ENCODE data around the gene HAPLN2. TPM values are rescaled to one million over a fixed set of nuclear protein-coding genes. Genes with fewer than 3 reads are reported as not detected.
"Not testable (repeated sequence)": the region's sequence is repeated elsewhere in the genome, so short reads cannot be mapped to it uniquely, and the experiment has no call there.

The HAPLN2 gene
- total RNA-seq, 2 donors from 2014 or later: not detected

GRCh38 chr1:156586323-156586722 is 32.9 kb upstream of the HAPLN2 start:
- H3K4me1 Mint-ChIP-seq (ENCODE audit: low read depth in 2 of 2): peaks cover 5 to 9% of the 10 kb centered on the region in 2 donors
- no peaks in the 10 kb centered on the region for H3K27me3 Mint-ChIP-seq
- H3K4me3 Mint-ChIP-seq: no peak overlapping the region

DNA sequence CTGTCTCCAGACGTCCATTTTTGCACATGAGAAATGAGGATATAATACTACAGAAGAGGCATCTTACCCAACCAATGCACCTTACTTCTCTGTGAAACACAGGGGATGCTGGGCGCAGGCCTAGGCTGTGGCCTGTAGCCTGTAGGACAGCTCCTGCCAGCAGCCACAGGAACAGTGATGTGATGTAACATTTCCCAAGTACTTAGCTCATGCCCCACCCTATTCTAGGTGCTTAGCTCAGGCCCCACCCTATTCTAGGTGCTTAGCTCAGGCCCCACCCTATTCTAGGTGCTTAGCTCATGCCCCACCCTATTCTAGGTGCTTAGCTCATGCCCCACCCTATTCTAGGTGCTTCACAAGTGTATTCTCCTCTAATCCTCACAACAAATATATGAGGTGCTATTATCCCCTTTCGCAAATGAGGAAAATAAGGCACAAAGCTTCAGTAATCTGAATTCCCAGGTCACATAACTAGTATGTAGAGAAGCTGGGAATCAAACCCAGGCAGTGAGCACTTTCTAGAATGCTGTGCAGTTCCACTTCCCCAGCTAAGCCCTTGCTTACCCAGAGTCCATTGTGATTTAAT is 32.2 kb upstream of the HAPLN2 start:
- peaks cover 5 to 9% of the 10 kb centered on the region in 2 donors for H3K4me1 Mint-ChIP-seq (ENCODE audit: low read depth in 2 of 2)
- H3K27ac Mint-ChIP-seq: no peak overlapping the region
- no peaks in the 10 kb centered on the region for H3K36me3 Mint-ChIP-seq
- no peak for ATAC-seq
- H3K27me3 Mint-ChIP-seq: no peaks in the 10 kb centered on the region
- H3K4me3 Mint-ChIP-seq: no peak overlapping the region
- no peaks in the 10 kb centered on the region for H3K9me3 Mint-ChIP-seq
- DNase-seq (ENCODE audit: low spot score): no peak

More at GRCh38 chr1:156586323-156586722, 32.9 kb upstream of the HAPLN2 start:
- Mint-ChIP-seq H3K36me3 (no peaks in the 10 kb centered on the region), H3K27ac (no peak overlapping the region), H3K9me3 (no peaks in the 10 kb centered on the region)
- DNase-seq (ENCODE audit: low spot score) (no peak), ATAC-seq (no peak)

DNA sequence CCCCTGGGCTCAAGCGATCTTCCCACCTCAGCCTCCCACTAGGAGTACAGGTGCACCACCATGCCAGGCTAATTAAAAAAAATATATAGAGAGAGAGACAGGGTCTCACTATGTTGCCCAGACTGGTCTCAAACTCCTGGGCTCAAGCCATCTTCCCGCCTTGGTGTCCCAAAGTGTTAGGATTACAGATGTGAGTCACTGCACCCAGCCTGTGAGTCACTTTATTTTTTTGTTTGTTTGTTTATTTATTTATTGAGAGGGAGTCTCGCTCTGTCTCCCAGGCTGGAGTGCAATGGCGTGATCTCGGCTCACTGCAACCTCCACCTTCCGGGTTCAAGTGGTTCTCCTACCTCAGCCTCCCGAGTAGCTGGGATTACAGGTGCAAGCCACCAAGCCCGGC is 31.3 kb upstream of the HAPLN2 start:
- H3K36me3 Mint-ChIP-seq; ATAC-seq; H3K9me3 Mint-ChIP-seq; H3K27ac Mint-ChIP-seq; H3K27me3 Mint-ChIP-seq; H3K4me3 Mint-ChIP-seq; DNase-seq (ENCODE audit: low spot score): not testable (repeated sequence)
- peaks cover 9 to 15% of the 10 kb centered on the region in 2 donors for H3K4me1 Mint-ChIP-seq (ENCODE audit: low read depth in 2 of 2)

GRCh38 chr1:156589546-156589945 is 29.7 kb upstream of the HAPLN2 start:
- DNase-seq (ENCODE audit: low spot score) (no peak), ATAC-seq (no peak)
- Mint-ChIP-seq H3K4me1 (ENCODE audit: low read depth in 2 of 2) (peaks cover 9 to 12% of the 10 kb centered on the region in 2 donors), H3K36me3 (no peaks in the 10 kb centered on the region), H3K27ac (no peak overlapping the region), H3K27me3 (no peaks in the 10 kb centered on the region), H3K9me3 (no peaks in the 10 kb centered on the region), H3K4me3 (no peak overlapping the region)

- Mint-ChIP-seq H3K4me1 (ENCODE audit: low read depth in 2 of 2) (peaks cover 14 to 20% of the 10 kb centered on the region in 2 donors), H3K4me3 (peak overlapping the region; percentile 75), H3K9me3 (no peaks in the 10 kb centered on the region), H3K36me3 (peaks cover 8% of the 10 kb centered on the region), H3K27ac (peak overlapping the region; percentile 61 to 86), H3K27me3 (no peaks in the 10 kb centered on the region)
- ATAC-seq (no peak), DNase-seq (ENCODE audit: low spot score) (no peak)
Measured at GRCh38 chr1:156590326-156591180, 28.7 kb upstream of the HAPLN2 start.

DNA sequence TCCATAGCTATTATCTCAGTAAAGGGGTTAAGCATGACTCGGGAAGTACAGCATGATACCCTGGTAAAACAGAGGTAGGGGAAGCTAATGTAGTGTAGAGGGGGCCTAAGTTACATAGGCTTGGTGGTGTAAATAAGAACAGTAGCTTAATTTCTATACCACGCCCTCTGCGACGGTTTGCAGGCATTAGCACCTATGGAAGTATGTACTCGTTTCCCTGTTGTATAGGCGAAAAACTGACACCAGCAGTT is 28.1 kb upstream of the HAPLN2 start:
- peaks cover 14 to 22% of the 10 kb centered on the region in 2 donors for H3K4me1 Mint-ChIP-seq (ENCODE audit: low read depth in 2 of 2)
- peak overlapping the region; percentile 75 for H3K4me3 Mint-ChIP-seq
- DNase-seq (ENCODE audit: low spot score): no peak
- no peaks in the 10 kb centered on the region for H3K27me3 Mint-ChIP-seq
- H3K36me3 Mint-ChIP-seq: peaks cover 10% of the 10 kb centered on the region
- peak overlapping the region; percentile 61 to 86 for H3K27ac Mint-ChIP-seq
- ATAC-seq: no peak
- H3K9me3 Mint-ChIP-seq: no peaks in the 10 kb centered on the region

DNA sequence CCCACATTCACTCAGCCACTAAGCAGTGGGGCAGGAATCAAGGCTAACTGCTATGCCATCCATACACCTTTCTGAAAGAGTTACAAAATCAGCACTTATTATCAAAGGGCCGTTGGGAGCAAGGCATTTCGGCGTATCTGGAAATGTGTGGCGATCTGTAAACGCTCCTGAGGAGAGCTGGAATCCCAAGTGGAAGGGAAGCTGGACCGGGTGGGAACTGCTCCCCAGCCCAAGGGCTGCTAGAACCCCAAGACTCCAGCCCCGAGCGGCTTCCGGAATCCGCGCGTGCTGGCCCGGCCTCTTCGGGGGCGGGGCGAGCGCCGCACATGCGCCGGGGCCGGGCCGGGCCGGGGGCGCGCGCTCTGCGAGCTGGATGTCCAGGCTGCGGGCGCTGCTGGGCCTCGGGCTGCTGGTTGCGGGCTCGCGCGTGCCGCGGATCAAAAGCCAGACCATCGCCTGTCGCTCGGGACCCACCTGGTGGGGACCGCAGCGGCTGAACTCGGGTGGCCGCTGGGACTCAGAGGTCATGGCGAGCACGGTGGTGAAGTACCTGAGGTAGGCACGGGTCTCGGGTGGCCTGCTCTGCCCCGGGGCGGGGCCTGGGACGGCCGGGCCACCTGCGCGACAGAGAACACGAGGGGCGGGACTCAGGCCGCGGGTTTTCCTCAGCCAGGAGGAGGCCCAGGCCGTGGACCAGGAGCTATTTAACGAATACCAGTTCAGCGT is 27.6 kb upstream of the HAPLN2 start, which contains the start of gene NAXE:
TSS of gene NAXE (plus strand) at position 345 of the 726 bp plus-strand sequence. CDS start at position 374, 29 bp downstream.
- Mint-ChIP-seq H3K4me3 (peak within 1 kb of the TSS; percentile 75), H3K36me3 (peaks cover 11% of the 10 kb centered on the region), H3K27ac (peak within 1 kb of the TSS; percentile 61 to 86), H3K27me3 (no peaks in the 10 kb centered on the region), H3K4me1 (ENCODE audit: low read depth in 2 of 2) (peaks cover 14 to 22% of the 10 kb centered on the region in 2 donors), H3K9me3 (no peaks in the 10 kb centered on the region)
- ATAC-seq (peak; percentile 97), DNase-seq (ENCODE audit: low spot score) (peak; percentile 74)

- no peak for ATAC-seq
- Mint-ChIP-seq H3K27me3 (no peaks in the 10 kb centered on the region), H3K4me1 (ENCODE audit: low read depth in 2 of 2) (peaks cover 16 to 22% of the 10 kb centered on the region in 2 donors)
Measured at GRCh38 chr1:156592158-156592909, 26.9 kb upstream of the HAPLN2 start.

DNA sequence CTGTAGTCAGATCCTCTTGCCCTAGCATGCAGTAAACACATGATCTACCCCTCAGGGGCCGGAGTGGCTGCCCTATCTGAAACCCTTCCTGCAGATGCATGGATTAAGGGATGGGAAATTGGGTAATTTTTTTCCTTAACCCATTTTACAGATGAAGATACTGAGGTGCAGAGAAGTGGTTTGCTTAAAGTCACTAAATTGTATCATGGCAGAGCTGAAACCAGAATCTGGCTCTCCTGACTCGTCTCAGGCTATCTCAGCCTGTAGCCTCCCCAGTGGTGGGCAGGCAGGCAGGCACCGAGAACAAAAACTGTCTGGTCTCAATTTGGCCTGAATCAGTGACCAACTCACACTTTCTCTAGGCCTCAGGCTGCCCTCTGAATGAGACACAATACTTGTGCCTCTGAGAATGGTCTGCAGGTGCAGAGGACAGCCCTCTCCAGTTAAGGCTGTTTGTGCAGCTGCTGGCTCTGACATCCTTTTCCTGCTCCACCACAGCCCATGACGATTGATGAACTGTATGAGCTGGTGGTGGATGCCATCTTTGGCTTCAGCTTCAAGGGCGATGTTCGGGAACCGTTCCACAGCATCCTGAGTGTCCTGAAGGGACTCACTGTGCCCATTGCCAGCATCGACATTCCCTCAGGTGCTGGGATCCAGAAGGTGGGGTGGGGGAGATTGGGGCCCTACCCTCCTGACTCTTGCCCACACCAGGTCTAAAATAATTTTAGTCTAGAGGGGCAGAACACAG is 26.1 kb upstream of the HAPLN2 start:
- no peaks in the 10 kb centered on the region for H3K9me3 Mint-ChIP-seq
- H3K4me3 Mint-ChIP-seq: peak overlapping the region; percentile 75
- DNase-seq (ENCODE audit: low spot score) (no peak), ATAC-seq (no peak)
- peaks cover 16 to 22% of the 10 kb centered on the region in 2 donors for H3K4me1 Mint-ChIP-seq (ENCODE audit: low read depth in 2 of 2)
- no peaks in the 10 kb centered on the region for H3K27me3 Mint-ChIP-seq
- H3K36me3 Mint-ChIP-seq: peaks cover 18% of the 10 kb centered on the region
- peak overlapping the region; percentile 42 to 64 for H3K27ac Mint-ChIP-seq

More at GRCh38 chr1:156592158-156592909, 26.9 kb upstream of the HAPLN2 start:
- Mint-ChIP-seq H3K9me3 (no peaks in the 10 kb centered on the region), H3K36me3 (peaks cover 18% of the 10 kb centered on the region), H3K4me3 (peak overlapping the region; percentile 75), H3K27ac (peak overlapping the region; percentile 42 to 64)
- no peak for DNase-seq (ENCODE audit: low spot score)

DNA sequence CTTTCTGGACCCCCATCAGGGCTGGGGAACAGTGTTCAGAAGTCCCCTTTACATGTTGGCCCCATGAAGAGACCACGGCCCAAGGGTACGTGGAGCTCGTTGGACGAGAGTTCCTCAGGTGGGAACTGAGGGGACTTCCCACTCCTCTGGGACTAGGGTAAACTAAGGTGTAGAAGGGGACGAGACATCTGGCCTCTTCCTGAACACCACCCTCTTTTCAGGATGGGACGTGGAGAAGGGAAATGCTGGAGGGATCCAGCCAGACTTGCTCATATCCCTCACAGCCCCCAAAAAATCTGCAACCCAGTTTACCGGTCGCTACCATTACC is 25.6 kb upstream of the HAPLN2 start:
- Mint-ChIP-seq H3K27me3 (no peaks in the 10 kb centered on the region), H3K9me3 (no peaks in the 10 kb centered on the region), H3K4me3 (no peak overlapping the region), H3K27ac (no peak overlapping the region), H3K36me3 (peaks cover 18% of the 10 kb centered on the region), H3K4me1 (ENCODE audit: low read depth in 2 of 2) (peaks cover 16 to 22% of the 10 kb centered on the region in 2 donors)
- no peak for DNase-seq (ENCODE audit: low spot score)
- ATAC-seq: no peak

DNA sequence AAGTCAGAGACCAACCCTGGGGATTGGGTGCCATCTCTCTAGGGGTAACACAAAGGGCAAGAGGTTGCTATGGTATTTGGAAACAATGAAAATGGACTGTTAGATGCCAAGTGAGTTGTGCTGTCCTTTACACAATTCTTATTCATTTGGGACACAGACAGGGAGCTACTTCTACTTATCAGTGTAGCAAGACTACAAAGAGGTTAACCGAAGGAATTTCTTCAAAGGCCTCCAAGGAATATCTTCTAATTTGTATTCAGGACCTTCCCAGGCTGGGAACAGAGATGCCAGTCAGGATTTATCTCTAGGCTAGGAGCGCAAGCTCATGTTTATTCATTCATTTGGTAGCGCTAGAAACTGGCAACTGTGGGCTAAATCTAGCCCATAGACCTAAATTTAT is 25.0 kb upstream of the HAPLN2 start:
- no peak overlapping the region for H3K4me3 Mint-ChIP-seq
- H3K36me3 Mint-ChIP-seq: peaks cover 18% of the 10 kb centered on the region
- ATAC-seq (no peak), DNase-seq (ENCODE audit: low spot score) (no peak)
- H3K27me3 Mint-ChIP-seq: no peaks in the 10 kb centered on the region
- H3K27ac Mint-ChIP-seq: no peak overlapping the region
- no peaks in the 10 kb centered on the region for H3K9me3 Mint-ChIP-seq
- H3K4me1 Mint-ChIP-seq (ENCODE audit: low read depth in 2 of 2): peaks cover 16 to 22% of the 10 kb centered on the region in 2 donors

DNA sequence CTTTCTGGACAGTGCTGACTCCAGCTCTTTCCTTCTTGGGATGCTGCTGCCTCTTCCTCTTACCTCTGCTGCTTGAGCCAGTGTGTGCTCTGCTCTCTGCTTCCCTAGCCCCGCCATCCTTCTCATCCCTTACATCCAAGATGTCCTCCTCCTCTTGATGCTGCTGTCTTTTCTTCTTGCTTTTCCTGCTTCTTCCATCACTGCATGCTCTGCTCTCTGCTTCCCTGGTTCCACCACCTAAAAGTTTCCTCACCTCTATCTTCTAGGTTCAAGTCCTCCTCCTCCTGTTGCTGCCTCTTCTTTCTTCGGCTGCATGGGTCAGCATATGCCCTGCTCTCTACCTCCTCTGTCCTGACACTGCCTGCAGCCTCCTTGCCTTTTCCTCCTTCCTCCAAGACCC is 24.2 kb upstream of the HAPLN2 start:
- Mint-ChIP-seq H3K36me3 (peaks cover 18% of the 10 kb centered on the region), H3K4me3 (no peak overlapping the region), H3K4me1 (ENCODE audit: low read depth in 2 of 2) (peaks cover 16 to 22% of the 10 kb centered on the region in 2 donors), H3K9me3 (no peaks in the 10 kb centered on the region), H3K27me3 (no peaks in the 10 kb centered on the region), H3K27ac (peak overlapping the region in 1 of 2 donors; percentile 10)
- DNase-seq (ENCODE audit: low spot score): no peak
- ATAC-seq: no peak

DNA sequence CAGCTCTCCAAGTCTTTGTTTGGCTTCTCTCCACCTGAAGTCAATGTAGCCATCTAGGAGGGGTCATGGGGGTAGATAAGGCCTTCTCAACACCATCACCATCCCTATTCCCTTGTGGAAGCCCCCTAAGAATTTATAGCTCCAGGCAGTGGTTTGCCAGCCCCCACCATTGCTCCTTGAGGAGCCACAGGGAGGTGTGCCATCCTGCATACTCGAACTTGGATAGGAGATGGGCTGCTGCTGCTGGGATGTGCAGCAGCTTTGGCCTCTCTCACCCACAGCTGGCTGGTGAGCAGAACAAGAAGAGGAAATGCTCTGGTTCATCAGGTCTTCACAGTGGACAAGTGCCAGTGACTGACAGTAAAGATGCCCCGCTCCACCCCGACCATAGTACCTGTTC is 22.8 kb upstream of the HAPLN2 start:
- peaks cover 18% of the 10 kb centered on the region for H3K36me3 Mint-ChIP-seq
- no peaks in the 10 kb centered on the region for H3K27me3 Mint-ChIP-seq
- H3K27ac Mint-ChIP-seq: peak overlapping the region in 1 of 2 donors; percentile 2
- ATAC-seq (no peak), DNase-seq (ENCODE audit: low spot score) (no peak)
- no peaks in the 10 kb centered on the region for H3K9me3 Mint-ChIP-seq
- H3K4me1 Mint-ChIP-seq (ENCODE audit: low read depth in 2 of 2): peaks cover 21 to 27% of the 10 kb centered on the region in 2 donors
- no peak overlapping the region for H3K4me3 Mint-ChIP-seq
